GM19324 (cell line): Measurements from ENCODE around the gene TNFAIP1.

Experiments used
- ATAC-seq: cut with Tn5 transposase; IDR thresholded peaks from one replicate; pipeline ENCODE4 v1.9.1; 2021; ENCODE audit warnings: mild to moderate bottlenecking, moderate library complexity; ENCODE audit not compliant: unreplicated experiment, low FRiP score

Gene TNFAIP1

GRCh38 chr17:28344011-28344410 lies 8.4 kb downstream of the TNFAIP1 start:
- ATAC-seq, result no peak

- ATAC-seq, result no peak
Measured at GRCh38 chr17:28344435-28344901, 8.9 kb downstream of the TNFAIP1 start.

- ATAC-seq, result no peak
Measured at GRCh38 chr17:28345419-28346198, 10.0 kb downstream of the TNFAIP1 start.

- ATAC-seq, result no peak
Measured at GRCh38 chr17:28346199-28346580, 10.6 kb downstream of the TNFAIP1 start.

GRCh38 chr17:28346746-28347246 lies 11.2 kb downstream of the TNFAIP1 start:
- no peak for ATAC-seq

GRCh38 chr17:28347261-28347891 lies 11.8 kb downstream of the TNFAIP1 start:
- no peak for ATAC-seq

- no peak for ATAC-seq
Measured at GRCh38 chr17:28348979-28349378, 13.4 kb downstream of the TNFAIP1 start.

GRCh38 chr17:28350271-28350670 lies 14.7 kb downstream of the TNFAIP1 start:
- ATAC-seq, result no peak

GRCh38 chr17:28357061-28357900 lies 21.7 kb downstream of the TNFAIP1 start, which contains the start of gene POLDIP2:
POLDIP2 (minus strand) TSS chr17:28357527; CDS start chr17:28357448, 79 bp downstream.
- ATAC-seq, result peak; percentile 98

GRCh38 chr17:28357901-28358197 lies 22.3 kb downstream of the TNFAIP1 start:
- no peak for ATAC-seq

GRCh38 chr17:28363186-28363585 lies 27.6 kb downstream of the TNFAIP1 start:
- no peak for ATAC-seq

- no peak for ATAC-seq
Measured at GRCh38 chr17:28363776-28364650, 28.5 kb downstream of the TNFAIP1 start.

GRCh38 chr17:28364665-28365363 lies 29.3 kb downstream of the TNFAIP1 start, which contains the start of gene SEBOX:
SEBOX (minus strand) TSS chr17:28365199; CDS start chr17:28365151, 48 bp downstream.
- no peak for ATAC-seq

GRCh38 chr17:28365487-28365886 lies 29.9 kb downstream of the TNFAIP1 start:
- no peak for ATAC-seq

GRCh38 chr17:28366605-28367004 lies 31.0 kb downstream of the TNFAIP1 start:
- ATAC-seq, result no peak

GRCh38 chr17:28367641-28368305 lies 32.2 kb downstream of the TNFAIP1 start:
- no peak for ATAC-seq

- ATAC-seq, result no peak
Measured at GRCh38 chr17:28368306-28368831, 32.8 kb downstream of the TNFAIP1 start.

- ATAC-seq, result no peak
Measured at GRCh38 chr17:28368915-28369683, 33.5 kb downstream of the TNFAIP1 start.
